Adrenal gland (tissue), 5 donors: ENCODE measurements around the gene SYNGAP1.

Experiments used
- POLR2A ChIP-seq, 2 donors: fragments of 450-650 bp; IDR thresholded peaks; one replicate each; pipeline ENCODE4 v1.6.1; 2017; ENCODE audit warnings: antibody characterized with exemption in 2 of 2, mild to moderate bottlenecking in 2 of 2, moderate library complexity in 1 of 2
- TF ChIP-seq, protein P1 (sequence below), 6 experiments: fragments of 450-650 bp in 4 of 6; fragments of 200-600 bp in 2 of 6; sonication (generic) in 1 of 6; IDR thresholded peaks; 1 replicate in 5 of 6; 2 replicates in 1 of 6; pipeline versions ENCODE4 v1.5.1 to v1.8.0; 2016 to 2021; ENCODE audit warnings: antibody characterized with exemption in 6 of 6, mild to moderate bottlenecking in 2 of 6, moderate library complexity in 1 of 6
- donor health status: DM: no; HTN: no; CAD: no.

DNA sequence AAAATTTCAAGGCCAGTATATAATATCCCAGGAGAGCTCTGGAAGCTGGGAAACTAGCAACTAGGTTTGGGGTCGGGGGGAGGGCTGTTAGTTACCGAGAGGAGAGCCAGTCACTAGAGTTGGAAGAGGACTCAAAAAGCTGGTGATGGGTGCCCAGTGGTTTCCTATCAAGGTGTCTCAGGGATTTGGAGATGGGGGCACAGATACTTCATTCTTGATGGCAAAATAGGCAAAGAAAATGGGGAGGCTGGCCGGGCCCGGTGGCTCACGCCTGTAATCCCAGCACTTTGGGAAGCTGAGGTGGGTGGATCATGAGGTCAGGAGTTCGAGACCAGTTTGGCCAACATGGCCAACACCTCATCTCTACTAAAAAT is 8.2 kb upstream of the SYNGAP1 start:
- TF ChIP-seq POLR2A (IDR thresholded peaks at IDR 0.05) = no peak
- TF ChIP-seq, protein P1, sequence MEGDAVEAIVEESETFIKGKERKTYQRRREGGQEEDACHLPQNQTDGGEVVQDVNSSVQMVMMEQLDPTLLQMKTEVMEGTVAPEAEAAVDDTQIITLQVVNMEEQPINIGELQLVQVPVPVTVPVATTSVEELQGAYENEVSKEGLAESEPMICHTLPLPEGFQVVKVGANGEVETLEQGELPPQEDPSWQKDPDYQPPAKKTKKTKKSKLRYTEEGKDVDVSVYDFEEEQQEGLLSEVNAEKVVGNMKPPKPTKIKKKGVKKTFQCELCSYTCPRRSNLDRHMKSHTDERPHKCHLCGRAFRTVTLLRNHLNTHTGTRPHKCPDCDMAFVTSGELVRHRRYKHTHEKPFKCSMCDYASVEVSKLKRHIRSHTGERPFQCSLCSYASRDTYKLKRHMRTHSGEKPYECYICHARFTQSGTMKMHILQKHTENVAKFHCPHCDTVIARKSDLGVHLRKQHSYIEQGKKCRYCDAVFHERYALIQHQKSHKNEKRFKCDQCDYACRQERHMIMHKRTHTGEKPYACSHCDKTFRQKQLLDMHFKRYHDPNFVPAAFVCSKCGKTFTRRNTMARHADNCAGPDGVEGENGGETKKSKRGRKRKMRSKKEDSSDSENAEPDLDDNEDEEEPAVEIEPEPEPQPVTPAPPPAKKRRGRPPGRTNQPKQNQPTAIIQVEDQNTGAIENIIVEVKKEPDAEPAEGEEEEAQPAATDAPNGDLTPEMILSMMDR (IDR thresholded peaks at IDR 0.05) = no peak
